Small intestine (tissue), 7 donors: ENCODE data around the gene KLHL12. TPM values are rescaled to one million over a fixed set of nuclear protein-coding genes. Genes with fewer than 3 reads are reported as not detected.
"Not testable (repeated sequence)": the region's sequence is repeated elsewhere in the genome, so short reads cannot be mapped to it uniquely, and the experiment has no call there.

Experiments used
- DNase-seq, 2 donors: peaks; one replicate each; pipeline versions ENCODE4 v3.0.0 to v3.0.0-alpha.2; 2013
- FAIRE-seq: peaks from 2 replicates; lab custom pipeline; 2012; peaks lifted over from hg19 to GRCh38; lab: Jason Lieb, UNC
- H3K27ac ChIP-seq, 3 donors: one replicate each; pipeline ENCODE4 v1.5.1; 2013; ENCODE audit warnings: low read length in 2 of 3, mild to moderate bottlenecking in 2 of 3, control low read depth in 1 of 3, inconsistent platforms in 1 of 3, low read depth in 1 of 3, moderate library complexity in 1 of 3
- H3K27me3 ChIP-seq, 3 donors: one replicate each; pipeline ENCODE4 v1.6.1; 2013; ENCODE audit warnings: low read length in 3 of 3, inconsistent platforms in 1 of 3; ENCODE audit not compliant: control insufficient read depth in 3 of 3, insufficient read depth in 3 of 3
- H3K36me3 ChIP-seq, 3 donors: one replicate each; pipeline ENCODE4 v1.6.1; 2013; ENCODE audit warnings: low read length in 3 of 3, inconsistent platforms in 1 of 3, low read depth in 1 of 3, mild to moderate bottlenecking in 1 of 3, moderate library complexity in 1 of 3; ENCODE audit not compliant: control insufficient read depth in 3 of 3, insufficient read depth in 2 of 3
- H3K4me1 ChIP-seq, 3 donors: one replicate each; pipeline ENCODE4 v1.6.1; 2013; ENCODE audit warnings: low read length in 2 of 3, inconsistent platforms in 1 of 3, low read depth in 1 of 3, mild to moderate bottlenecking in 1 of 3, moderate library complexity in 1 of 3; ENCODE audit not compliant: control insufficient read depth in 3 of 3, insufficient read depth in 2 of 3
- H3K4me3 ChIP-seq, 3 donors: one replicate each; pipeline ENCODE4 v1.5.1; 2013; ENCODE audit warnings: low read length in 3 of 3, control low read depth in 1 of 3, inconsistent platforms in 1 of 3, low read depth in 1 of 3, mild to moderate bottlenecking in 1 of 3, moderate library complexity in 1 of 3
- H3K9me3 ChIP-seq, 2 donors: one replicate each; pipeline ENCODE4 v1.6.1; 2013; ENCODE audit warnings: low read depth in 1 of 2, low read length in 1 of 2; ENCODE audit not compliant: control insufficient read depth in 2 of 2, insufficient read depth in 1 of 2
- WGBS, 3 donors: extraction: QIAGEN DNeasy Blood & Tissue Kit; methylation state at CpG; one replicate each; pipeline ENCODE4 v1.1.7; 2013; 5-methylcytosine and 5-hydroxymethylcytosine counted together
- polyA plus RNA-seq, 4 donors: library from polyadenylated mRNA; stranded (reverse) in 3 of 4; unstranded in 1 of 4; fragments of 200-250 nt in 3 of 4; fragments of 120-200 nt in 1 of 4; gene quantifications; one replicate each; pipeline versions ENCODE4 v1.2.1 to v1.2.3, GENCODE V29; 2013
- donor health status: healthy with polysubstance abuse.
- donor health status: control.
- donor health status: control.
- donor health status: Bipolar disorder and iron deficiency.
- donor health status: healthy.

KLHL12 gene
- polyA plus RNA-seq, 4 donors, result 12.7 to 28.2 (median 17.2) TPM

DNA sequence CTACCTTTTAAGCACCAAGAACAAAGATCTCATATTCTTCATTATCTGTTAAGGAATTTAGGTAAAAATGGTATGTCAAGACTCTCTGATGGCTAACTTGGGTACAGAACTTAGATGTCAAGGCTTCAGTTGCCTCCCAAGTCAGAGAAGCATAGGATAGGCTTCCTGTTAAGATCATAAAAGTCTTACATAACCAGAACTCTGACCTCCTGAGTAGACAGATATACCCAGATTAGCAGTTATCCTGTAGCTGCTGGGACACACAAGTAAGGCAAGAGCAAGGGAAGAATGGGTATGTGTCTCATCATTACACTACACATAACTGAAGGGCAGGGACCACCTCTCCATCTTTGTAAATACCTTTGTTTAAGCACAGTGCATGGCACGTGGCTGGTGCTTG lies 15.4 kb upstream of the KLHL12 start:
- FAIRE-seq (no peak), DNase-seq (peak; percentile 57 to 60)
- H3K9me3 ChIP-seq, result no peaks in the 10 kb centered on the region
- peaks cover 27 to 32% (median 31%) of the 10 kb centered on the region in 3 donors for H3K36me3 ChIP-seq
- no peak overlapping the region for H3K4me3 ChIP-seq
- H3K27me3 ChIP-seq, result no peaks in the 10 kb centered on the region
- no peaks in the 10 kb centered on the region for H3K4me1 ChIP-seq
- no peak overlapping the region for H3K27ac ChIP-seq
- 54 to 88% (median 67%) methylated on average over 1 of the region's 1 CpG for WGBS, 3 donors

DNA sequence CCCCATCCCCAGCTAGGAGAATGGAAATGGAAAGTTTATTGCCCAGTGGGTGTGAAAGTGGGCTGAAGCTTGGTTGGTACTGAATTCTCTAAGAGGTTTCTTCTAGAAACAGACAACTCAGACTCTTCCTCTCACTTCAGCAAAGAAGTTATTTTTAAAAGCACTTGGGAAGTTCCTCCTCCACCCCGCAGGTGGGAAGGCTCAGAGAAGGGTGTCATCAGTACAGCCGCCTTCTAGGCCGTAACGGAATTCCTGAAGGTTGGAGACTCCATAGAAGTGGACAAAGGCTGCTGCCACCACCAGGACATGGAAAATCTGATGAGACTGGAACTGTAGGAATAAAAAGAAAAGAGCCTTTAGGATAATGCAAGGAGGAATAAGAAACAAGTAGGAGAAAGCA lies 14.3 kb upstream of the KLHL12 start:
- no peaks in the 10 kb centered on the region for H3K9me3 ChIP-seq
- H3K27ac ChIP-seq, result no peak overlapping the region
- DNase-seq (no peak), FAIRE-seq (no peak)
- H3K4me3 ChIP-seq, result no peak overlapping the region
- peaks cover 22 to 32% (median 26%) of the 10 kb centered on the region in 3 donors for H3K36me3 ChIP-seq
- no peaks in the 10 kb centered on the region for H3K4me1 ChIP-seq
- 92 to 96% (median 95%) methylated on average over 4 of the region's 4 CpGs for WGBS, 3 donors
- no peaks in the 10 kb centered on the region for H3K27me3 ChIP-seq

DNA sequence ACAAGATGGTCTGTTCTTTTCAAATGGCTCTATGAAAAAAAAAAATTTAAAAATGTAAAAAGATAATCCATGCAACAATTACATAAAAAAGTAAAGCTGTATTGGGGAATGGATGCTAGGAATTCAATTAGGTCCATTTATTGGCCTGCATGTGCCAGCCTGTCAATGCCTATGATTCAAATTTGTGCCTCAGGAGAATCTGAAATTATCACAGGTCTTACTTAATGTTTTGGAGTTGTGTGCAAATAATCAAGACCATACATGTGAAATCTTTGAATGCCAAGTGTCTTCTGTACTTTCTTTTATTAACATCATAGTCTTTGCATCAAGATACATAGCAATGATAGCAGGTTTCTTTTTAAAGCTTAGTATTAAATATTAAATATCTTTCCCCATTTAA lies 13.5 kb upstream of the KLHL12 start:
- FAIRE-seq (no peak), DNase-seq (no peak)
- H3K27me3 ChIP-seq, result no peaks in the 10 kb centered on the region
- H3K36me3 ChIP-seq, result peaks cover 20 to 28% (median 26%) of the 10 kb centered on the region in 3 donors
- no peaks in the 10 kb centered on the region for H3K9me3 ChIP-seq
- H3K4me1 ChIP-seq, result no peaks in the 10 kb centered on the region
- no peak overlapping the region for H3K27ac ChIP-seq
- H3K4me3 ChIP-seq, result no peak overlapping the region

DNA sequence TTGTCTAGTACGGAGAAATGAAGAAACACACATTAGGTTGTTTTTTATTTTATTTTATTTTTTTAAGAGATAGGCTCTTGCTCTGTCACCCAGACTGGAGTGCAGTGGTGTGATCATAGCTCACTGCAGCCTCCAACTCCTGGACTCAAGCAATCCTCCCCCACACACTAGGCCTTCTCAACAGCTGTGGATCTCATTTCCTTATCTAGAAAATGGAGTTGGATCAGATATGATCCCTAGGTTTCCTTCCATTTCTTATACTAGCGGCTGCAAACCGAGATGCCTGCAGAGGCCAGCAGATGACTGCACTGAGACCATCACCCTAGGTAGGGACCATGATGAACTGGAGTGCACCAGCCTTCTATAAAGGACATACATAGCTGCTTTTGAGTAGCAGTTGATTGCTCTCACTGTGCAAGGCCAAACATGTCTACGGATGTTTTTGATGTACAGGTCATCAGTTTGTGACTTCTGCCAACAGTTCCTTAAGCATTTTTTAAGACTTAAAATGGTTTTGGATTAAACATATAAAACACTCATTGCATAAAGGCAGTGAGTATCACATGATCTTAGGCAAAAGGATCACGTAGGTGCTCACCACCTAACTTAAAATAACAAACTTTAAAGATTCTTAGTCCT lies 11.4 kb upstream of the KLHL12 start:
- DNase-seq (no peak), FAIRE-seq (no peak)
- Histone ChIP-seq H3K4me1 (no peaks in the 10 kb centered on the region), H3K4me3 (no peak overlapping the region), H3K9me3 (no peaks in the 10 kb centered on the region), H3K36me3 (peaks cover 14 to 18% (median 15%) of the 10 kb centered on the region in 3 donors), H3K27ac (no peak overlapping the region), H3K27me3 (no peaks in the 10 kb centered on the region)
- 84 to 94% (median 84%) methylated on average over 5 of the region's 5 CpGs for WGBS, 3 donors

DNA sequence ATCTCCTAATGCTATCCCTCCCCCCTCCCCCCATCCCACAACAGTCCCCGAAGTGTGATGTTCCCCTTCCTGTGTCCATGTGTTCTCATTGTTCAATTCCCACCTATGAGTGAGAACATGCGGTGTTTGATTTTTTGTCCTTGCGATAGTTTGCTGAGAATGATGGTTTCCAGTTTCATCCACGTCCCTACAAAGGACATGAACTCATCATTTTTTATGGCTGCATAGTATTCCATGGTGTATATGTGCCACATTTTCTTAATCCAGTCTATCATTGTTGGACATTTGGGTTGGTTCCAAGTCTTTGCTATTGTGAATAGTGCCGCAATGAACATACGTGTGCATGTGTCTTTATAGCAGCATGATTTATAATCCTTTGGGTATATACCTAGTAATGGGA lies 9.4 kb upstream of the KLHL12 start:
- DNase-seq, FAIRE-seq, H3K27ac ChIP-seq, H3K4me1 ChIP-seq, H3K4me3 ChIP-seq, H3K36me3 ChIP-seq, H3K27me3 ChIP-seq, H3K9me3 ChIP-seq: not testable (repeated sequence)
- 83% methylated on average over 1 of the region's 6 CpGs; no CpG with 5 or more reads in 2 of the 3 donors for WGBS, 3 donors

DNA sequence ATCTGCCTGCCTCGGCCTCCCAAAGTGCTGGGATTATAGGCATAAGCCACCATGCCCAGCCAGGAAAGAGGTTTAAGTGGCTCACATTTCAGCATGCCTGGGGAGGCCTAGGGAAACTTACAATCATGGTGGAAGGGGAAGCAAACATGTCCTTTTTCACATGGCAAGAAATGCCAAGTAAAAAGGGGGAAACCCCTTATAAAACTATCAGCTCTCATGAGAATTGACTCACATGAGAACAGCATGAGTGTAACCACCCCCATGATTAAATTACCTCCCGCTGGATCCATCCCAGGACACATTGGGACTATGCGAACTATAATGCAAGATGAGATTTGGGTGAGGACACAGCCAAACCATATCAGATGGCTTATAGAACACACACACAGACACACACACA lies 8.8 kb upstream of the KLHL12 start:
- Histone ChIP-seq H3K9me3 (no peaks in the 10 kb centered on the region), H3K4me1 (no peaks in the 10 kb centered on the region), H3K36me3 (peaks cover 0 to 3% (median 2%) of the 10 kb centered on the region in 3 donors), H3K27ac (no peak overlapping the region), H3K4me3 (no peak overlapping the region), H3K27me3 (no peaks in the 10 kb centered on the region)
- WGBS, 3 donors, result 66 to 73% (median 73%) methylated on average over 3 of the region's 3 CpGs
- DNase-seq, result no peak
- no peak for FAIRE-seq

DNA sequence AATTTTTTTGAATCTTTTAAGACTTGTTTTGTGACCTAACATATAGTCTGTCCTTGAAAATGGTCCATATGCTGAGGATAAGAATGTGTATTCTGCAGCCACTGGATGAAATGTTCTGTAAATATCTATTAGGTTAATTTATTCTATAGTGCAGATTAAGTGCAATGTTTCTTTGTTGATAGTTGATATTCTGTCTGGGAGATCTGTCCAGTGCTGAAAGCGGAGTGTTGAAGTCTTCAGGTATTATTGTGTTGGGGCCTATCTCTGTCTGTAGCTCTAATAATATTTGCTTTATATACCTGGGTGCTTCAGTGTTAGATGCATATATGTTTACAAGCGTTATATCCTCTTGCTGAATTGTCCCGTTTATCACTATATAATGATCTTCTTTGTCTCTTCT lies 7.7 kb upstream of the KLHL12 start:
- no peak overlapping the region for H3K27ac ChIP-seq
- no peaks in the 10 kb centered on the region for H3K4me1 ChIP-seq
- no peaks in the 10 kb centered on the region for H3K9me3 ChIP-seq
- H3K4me3 ChIP-seq, result no peak overlapping the region
- no peak for FAIRE-seq
- H3K36me3 ChIP-seq, result no peaks in the 10 kb centered on the region
- H3K27me3 ChIP-seq, result no peaks in the 10 kb centered on the region
- 89 to 94% (median 90%) methylated on average over 3 of the region's 3 CpGs for WGBS, 3 donors
- no peak for DNase-seq

DNA sequence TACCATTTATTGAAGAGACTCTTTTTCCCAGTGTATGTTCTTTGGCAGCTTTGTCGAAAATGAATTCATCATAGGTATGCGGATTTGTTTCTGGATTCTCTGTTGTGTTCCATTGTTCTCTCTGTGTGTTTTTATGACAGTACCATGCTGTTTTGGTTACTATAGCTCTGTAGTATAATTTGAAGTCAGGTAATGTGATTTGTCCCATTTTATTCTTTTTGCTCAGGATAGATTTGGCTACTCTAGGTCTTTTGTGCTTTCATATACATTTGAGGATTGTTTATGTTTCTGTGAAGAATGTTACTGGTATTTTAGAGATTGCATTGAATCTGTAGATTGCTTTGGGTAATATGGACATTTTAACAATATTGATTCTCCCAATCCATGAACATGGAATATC lies 5.4 kb upstream of the KLHL12 start:
- 93 to 98% (median 94%) methylated on average over 2 of the region's 2 CpGs for WGBS, 3 donors
- FAIRE-seq (no peak), DNase-seq (no peak)
- Histone ChIP-seq H3K9me3 (no peaks in the 10 kb centered on the region), H3K4me3 (no peak overlapping the region), H3K27ac (no peak overlapping the region), H3K27me3 (no peaks in the 10 kb centered on the region), H3K4me1 (no peaks in the 10 kb centered on the region), H3K36me3 (no peaks in the 10 kb centered on the region)

DNA sequence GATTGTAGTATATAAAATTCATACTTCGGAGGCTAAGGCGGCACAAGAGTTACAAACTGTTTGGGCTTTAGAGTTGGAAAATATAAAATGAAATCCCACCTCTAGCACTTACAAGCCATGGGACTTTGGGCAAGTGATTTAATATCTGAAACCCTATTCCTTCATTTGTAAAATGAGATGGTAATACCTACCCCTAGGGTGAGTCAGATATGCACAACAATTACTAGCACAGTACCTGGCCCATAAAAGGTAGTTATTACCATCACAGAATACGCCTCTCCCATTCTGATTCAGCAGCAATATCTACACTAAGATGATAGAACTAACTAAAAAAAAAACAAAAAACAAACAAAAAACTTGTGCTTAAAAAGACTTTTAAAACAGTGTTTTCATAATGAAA lies 3.5 kb downstream of the KLHL12 start:
- no peaks in the 10 kb centered on the region for H3K9me3 ChIP-seq
- DNase-seq (no peak), FAIRE-seq (no peak)
- no peaks in the 10 kb centered on the region for H3K4me1 ChIP-seq
- no peaks in the 10 kb centered on the region for H3K27me3 ChIP-seq
- peaks cover 0 to 9% (median 6%) of the 10 kb centered on the region in 3 donors for H3K36me3 ChIP-seq
- WGBS, 3 donors, result 91 to 96% (median 94%) methylated on average over 3 of the region's 3 CpGs
- H3K27ac ChIP-seq, result no peak overlapping the region
- H3K4me3 ChIP-seq, result no peak overlapping the region
